GM18909 (cell line): Measurements from ENCODE around the gene PI4K2B.
A peak's percentile ranks its signal among the peaks of the same experiment; 100 is the strongest.
"Not testable (repeated sequence)": the region's sequence is repeated elsewhere in the genome, so short reads cannot be mapped to it uniquely, and the experiment has no call there.

Source experiments
- ATAC-seq: cut with Tn5 transposase; IDR thresholded peaks from one replicate; pipeline ENCODE4 v1.9.1; 2021; ENCODE audit warnings: mild to moderate bottlenecking; ENCODE audit not compliant: unreplicated experiment, poor library complexity

Gene PI4K2B

GRCh38 chr4:25302626-25303025 lies 68.8 kb downstream of the PI4K2B start:
- no peak for ATAC-seq

GRCh38 chr4:25303578-25303977 lies 69.7 kb downstream of the PI4K2B start:
- ATAC-seq: no peak

GRCh38 chr4:25306518-25307057 lies 72.8 kb downstream of the PI4K2B start:
- no peak for ATAC-seq

GRCh38 chr4:25307596-25307995 lies 73.8 kb downstream of the PI4K2B start:
- ATAC-seq: no peak

- no peak for ATAC-seq
Observed at GRCh38 chr4:25308306-25308705, 74.5 kb downstream of the PI4K2B start.

- no peak for ATAC-seq
Observed at GRCh38 chr4:25308761-25309160, 74.9 kb downstream of the PI4K2B start.

GRCh38 chr4:25310066-25310802 lies 76.4 kb downstream of the PI4K2B start:
- ATAC-seq: peak; percentile 76

GRCh38 chr4:25310803-25311166 lies 77.0 kb downstream of the PI4K2B start:
- peak; percentile 25 for ATAC-seq

GRCh38 chr4:25312496-25313200 lies 78.8 kb downstream of the PI4K2B start, which contains the start of gene ZCCHC4:
Gene ZCCHC4, plus strand, starts transcription at chr4:25312774. Its CDS starts 36 bp downstream, at chr4:25312810.
- ATAC-seq: peak; percentile 81

- ATAC-seq: no peak
Observed at GRCh38 chr4:25313201-25313895, 79.5 kb downstream of the PI4K2B start.

- no peak for ATAC-seq
Observed at GRCh38 chr4:25320336-25320735, 86.5 kb downstream of the PI4K2B start.

- ATAC-seq: no peak
Observed at GRCh38 chr4:25320773-25321172, 86.9 kb downstream of the PI4K2B start.

- no peak for ATAC-seq
Observed at GRCh38 chr4:25321703-25322102, 87.9 kb downstream of the PI4K2B start.

GRCh38 chr4:25328463-25328862 lies 94.6 kb downstream of the PI4K2B start:
- ATAC-seq: not testable (repeated sequence)
